HepG2 (cell line): ENCODE measurements around the gene SRF. TPM values are rescaled to one million over a fixed set of nuclear protein-coding genes. Genes with fewer than 3 reads are reported as not detected.
A peak's percentile ranks its signal among the peaks of the same experiment; 100 is the strongest.

Experiments
- AGO2 ChIP-seq: fragments of 200-400 bp; formaldehyde crosslinking; optimal IDR thresholded peaks from 2 replicates; pipeline ENCODE3; 2017; ENCODE audit warnings: mild to moderate bottlenecking, low read depth, low read length, moderate library complexity
- ATF5 ChIP-seq: sonication (generic); formaldehyde crosslinking; IDR thresholded peaks from 2 replicates; pipeline ENCODE4 v1.4.0; 2020; ENCODE audit warnings: mild to moderate bottlenecking, low read depth, missing genetic modification reagents
- ATF7-NPFF ChIP-seq: sonication (generic); formaldehyde crosslinking; IDR thresholded peaks from 2 replicates; pipeline ENCODE4 v1.8.1; 2023; ENCODE audit warnings: mild to moderate bottlenecking, low read depth, missing genetic modification reagents, moderate library complexity
- CBFB ChIP-seq: sonication (generic); formaldehyde crosslinking; IDR thresholded peaks from 2 replicates; pipeline ENCODE4 v1.4.0; 2020; ENCODE audit warnings: missing genetic modification reagents
- DDIT3 ChIP-seq: sonication (generic); formaldehyde crosslinking; IDR thresholded peaks from 2 replicates; pipeline ENCODE4 v1.4.0; 2020; ENCODE audit warnings: mild to moderate bottlenecking, missing genetic modification reagents
- HDAC6 ChIP-seq: fragments of 200-600 bp; sonication (generic); IDR thresholded peaks from 2 replicates; pipeline ENCODE4 v1.7.0; 2017; ENCODE audit warnings: mild to moderate bottlenecking, antibody characterized with exemption, low read length, low read depth
- HMGXB4 ChIP-seq, 2 experiments: sonication (generic) in 1 of 2; formaldehyde crosslinking in 1 of 2; IDR thresholded peaks; 2 replicates each; pipeline versions ENCODE4 v1.4.0 to v1.6.1; 2018 to 2020; ENCODE audit warnings: missing genetic modification reagents in 2 of 2, borderline replicate concordance in 1 of 2, low read depth in 1 of 2, mild to moderate bottlenecking in 1 of 2, missing biosample characterization in 1 of 2
- MTA1 ChIP-seq: sonication (generic); formaldehyde crosslinking; IDR thresholded peaks from 2 replicates; pipeline ENCODE4 v1.4.0; 2020; ENCODE audit warnings: missing genetic modification reagents, mild to moderate bottlenecking, borderline replicate concordance
- NFE2L1 ChIP-seq: sonication (generic); formaldehyde crosslinking; IDR thresholded peaks from 2 replicates; pipeline ENCODE4 v1.4.0; 2020; ENCODE audit warnings: missing genetic modification reagents, mild to moderate bottlenecking, borderline replicate concordance
- PCBP1 ChIP-seq: fragments of 200-400 bp; formaldehyde crosslinking; IDR thresholded peaks from 2 replicates; pipeline ENCODE4 v1.6.1; 2017; ENCODE audit warnings: mild to moderate bottlenecking, low read depth, low read length, borderline replicate concordance
- SETDB1 ChIP-seq: sonication (generic); formaldehyde crosslinking; IDR thresholded peaks from 2 replicates; pipeline ENCODE4 v1.5.1; 2020; ENCODE audit warnings: missing genetic modification reagents, mild to moderate bottlenecking, borderline replicate concordance
- SIN3A ChIP-seq: IDR thresholded peaks from 2 replicates; pipeline ENCODE4 v1.6.1; 2011; ENCODE audit warnings: low read depth, mild to moderate bottlenecking, control low read depth, low read length, borderline replicate concordance
- TSC22D2 ChIP-seq: sonication (generic); formaldehyde crosslinking; IDR thresholded peaks from 2 replicates; pipeline ENCODE4 v1.5.1; 2020; ENCODE audit warnings: missing genetic modification reagents, mild to moderate bottlenecking, borderline replicate concordance
- XRCC5 ChIP-seq: fragments of 200-400 bp; formaldehyde crosslinking; optimal IDR thresholded peaks from 2 replicates; pipeline ENCODE3; 2017; ENCODE audit warnings: mild to moderate bottlenecking, low read length
- ZBTB38 ChIP-seq: sonication (generic); formaldehyde crosslinking; IDR thresholded peaks from 2 replicates; pipeline ENCODE4 v1.5.1; 2020; ENCODE audit warnings: mild to moderate bottlenecking, missing genetic modification reagents
- ZKSCAN1 ChIP-seq: fragments of 150-350 bp; IDR thresholded peaks from 2 replicates; pipeline ENCODE4 v1.6.1; 2014; ENCODE audit warnings: low read length
- ZNF17 ChIP-seq: sonication (generic); formaldehyde crosslinking; IDR thresholded peaks from 2 replicates; pipeline ENCODE4 v1.5.0; 2020; ENCODE audit warnings: mild to moderate bottlenecking, missing genetic modification reagents
- ZNF296 ChIP-seq: sonication (generic); formaldehyde crosslinking; conservative IDR thresholded peaks from 2 replicates; pipeline ENCODE4 v1.5.0; 2020; ENCODE audit warnings: mild to moderate bottlenecking, missing genetic modification reagents
- ZNF3 ChIP-seq: IDR thresholded peaks from 2 replicates; pipeline ENCODE4 v1.7.0; 2017; ENCODE audit warnings: inconsistent platforms
- ZNF513 ChIP-seq: sonication (generic); formaldehyde crosslinking; conservative IDR thresholded peaks from 2 replicates; pipeline ENCODE4 v1.5.0; 2020; ENCODE audit warnings: missing genetic modification reagents
- ZNF644 ChIP-seq: IDR thresholded peaks from 2 replicates; pipeline ENCODE4 v1.6.1; 2016; ENCODE audit warnings: low read depth
- ZNF746 ChIP-seq: sonication (generic); formaldehyde crosslinking; IDR thresholded peaks from 2 replicates; pipeline ENCODE4 v1.8.0; 2022; ENCODE audit warnings: mild to moderate bottlenecking, missing genetic modification reagents
- polyA plus RNA-seq, 8 experiments: library from polyadenylated mRNA; depleted of rRNA in 3 of 8; stranded (reverse) in 7 of 8; unstranded in 1 of 8; fragments of >200 nt; fragmentation: Illumina TruSeq in 4 of 8; extraction: Trizol in 4 of 8; gene quantifications; 2 replicates each; pipeline versions ENCODE4 v1.2.1 to v1.2.3, GENCODE V29; 2011 to 2016; ENCODE audit warnings: low read depth in 4 of 8, missing spikeins in 1 of 8, mixed read lengths in 1 of 8; ENCODE audit not compliant: insufficient read depth in 1 of 8
- total RNA-seq, 5 experiments: library from RNA; depleted of rRNA; stranded (reverse); fragments of >200 nt; fragmentation: Illumina TruSeq; extraction: Trizol; gene quantifications; 2 replicates each; pipeline ENCODE4 v1.2.3, GENCODE V29; 2016; ENCODE audit warnings: low read depth in 1 of 5

Gene SRF
- total and polyA plus RNA-seq, 2 of the 13 experiments (the other 11 are each of a cell fraction or from before 2014, with no cell fraction given): 25.5 to 44.1 TPM

GRCh38 chr6:43172104-43173007 lies 1.3 kb downstream of the SRF start (continued):
- TF ChIP-seq MTA1 (CRISPR knock-in tag) (peak; percentile 73; the same call in 1 of the 2 replicates), ZKSCAN1 (no peak), HDAC6 (no peak), ZNF3 (CRISPR knock-in tag) (no peak), SIN3A (peak; percentile 27; the same call in 1 of the 2 replicates), CBFB (no peak), ZNF746 (CRISPR knock-in tag) (no peak), ZBTB38 (CRISPR knock-in tag) (no peak; the same call in 1 of the 2 replicates), TSC22D2 (no peak), AGO2 (peak; percentile 3), ATF5 (CRISPR knock-in tag) (no peak), ZNF513 (CRISPR knock-in tag) (no peak), NFE2L1 (CRISPR knock-in tag) (no peak), ATF7-NPFF (no peak), ZNF296 (CRISPR knock-in tag) (no peak), PCBP1 (no peak), ZNF644 (CRISPR knock-in tag) (no peak), HMGXB4 (CRISPR knock-in tag; IDR thresholded peaks at IDR 0.05; ENCODE audit: borderline replicate concordance in 1 of 2, low read depth in 1 of 2) (peak; percentile 43 to 56; a peak in 2 of 4 replicates), DDIT3 (CRISPR knock-in tag) (no peak), SETDB1 (no peak), ZNF17 (CRISPR knock-in tag) (no peak), XRCC5 (peak; percentile 20)
